RKO (cell line): Measurements from ENCODE around the gene GNRH2.
"Not testable (repeated sequence)": the region's sequence is repeated elsewhere in the genome, so short reads cannot be mapped to it uniquely, and the experiment has no call there.

ENCODE experiments used
- DNase-seq: peaks from one replicate; pipeline ENCODE4 v3.0.0-alpha.2; 2016; ENCODE audit warnings: low spot score

GNRH2 gene, protein sequence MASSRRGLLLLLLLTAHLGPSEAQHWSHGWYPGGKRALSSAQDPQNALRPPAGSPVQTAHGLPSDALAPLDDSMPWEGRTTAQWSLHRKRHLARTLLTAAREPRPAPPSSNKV

DNA sequence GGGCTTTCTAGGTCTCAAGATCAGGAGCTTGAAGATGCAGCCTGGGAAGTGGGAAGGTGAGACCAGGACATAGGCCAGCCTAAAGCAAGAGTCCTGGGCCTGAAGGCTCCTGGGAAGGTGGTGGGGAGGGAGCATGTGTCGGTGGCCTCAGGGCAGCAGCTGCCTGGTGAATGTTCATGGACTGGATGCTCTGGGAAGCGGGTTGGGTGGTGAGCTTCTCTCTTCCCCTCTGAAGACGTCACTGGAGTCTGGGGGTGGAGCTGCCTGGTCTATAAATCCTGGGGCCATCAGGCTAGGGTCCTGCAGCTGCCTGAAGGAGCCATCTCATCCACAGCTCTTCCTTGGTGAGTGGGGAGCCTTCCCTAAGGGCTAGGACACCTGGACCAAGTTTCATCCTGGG lies at the start of gene GNRH2:
TSS of gene GNRH2 (plus strand) at position 301 of the 400 bp plus-strand sequence. CDS start 793 bp downstream, outside the sequence.
- no peak for DNase-seq

GRCh38 chr20:2995796-2996195 lies 47.6 kb upstream of the GNRH2 start:
- DNase-seq = no peak

DNA sequence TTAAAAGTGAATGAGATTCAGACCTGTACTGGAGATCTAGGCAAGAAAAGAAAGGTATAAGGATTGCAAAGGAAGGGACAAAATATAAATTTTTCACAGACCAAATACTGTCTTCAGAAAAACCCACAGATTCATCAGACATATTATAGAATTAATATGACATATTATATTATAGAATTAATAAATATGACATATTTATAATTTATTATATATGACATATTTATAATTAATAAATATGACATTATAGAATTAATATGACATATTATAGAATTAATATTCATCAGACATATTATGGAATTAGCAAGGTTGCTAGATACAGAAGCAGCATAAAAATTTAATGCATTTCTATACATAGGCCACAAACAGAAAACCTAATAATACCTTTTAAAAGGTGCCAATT lies 44.7 kb upstream of the GNRH2 start:
- no peak for DNase-seq

DNA sequence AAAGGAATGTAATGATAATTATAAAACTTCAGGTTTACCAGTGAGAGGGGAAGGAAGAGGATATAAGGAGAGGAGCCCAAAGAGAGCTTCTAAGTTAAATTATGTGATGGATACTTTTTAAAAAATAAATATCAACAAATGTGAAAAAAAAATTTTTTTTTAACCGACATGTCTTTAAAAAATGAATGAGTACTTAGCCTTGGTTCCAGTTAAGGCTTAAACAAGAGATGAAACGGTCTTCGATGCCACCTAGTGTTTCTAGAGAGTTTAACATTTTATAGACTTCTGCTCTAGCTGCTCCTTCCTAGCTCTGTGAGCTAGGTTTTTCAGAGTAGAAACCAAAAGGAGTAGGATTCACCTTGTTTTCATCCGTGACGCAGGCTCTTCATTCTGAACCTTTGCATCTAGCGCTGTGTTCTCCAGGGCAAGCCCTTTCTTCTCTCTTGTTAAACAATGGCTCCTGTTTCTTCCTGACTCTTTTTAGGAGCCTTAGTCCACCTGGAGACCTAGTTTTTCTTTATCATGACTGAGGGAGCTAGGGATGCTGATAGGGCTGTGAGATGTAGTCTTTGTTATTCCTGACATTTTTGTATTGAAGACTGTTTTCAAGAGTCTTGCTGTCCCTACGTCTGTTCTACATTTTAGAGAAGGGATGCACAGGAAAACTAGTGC lies 42.4 kb upstream of the GNRH2 start:
- peak; percentile 87 for DNase-seq

DNA sequence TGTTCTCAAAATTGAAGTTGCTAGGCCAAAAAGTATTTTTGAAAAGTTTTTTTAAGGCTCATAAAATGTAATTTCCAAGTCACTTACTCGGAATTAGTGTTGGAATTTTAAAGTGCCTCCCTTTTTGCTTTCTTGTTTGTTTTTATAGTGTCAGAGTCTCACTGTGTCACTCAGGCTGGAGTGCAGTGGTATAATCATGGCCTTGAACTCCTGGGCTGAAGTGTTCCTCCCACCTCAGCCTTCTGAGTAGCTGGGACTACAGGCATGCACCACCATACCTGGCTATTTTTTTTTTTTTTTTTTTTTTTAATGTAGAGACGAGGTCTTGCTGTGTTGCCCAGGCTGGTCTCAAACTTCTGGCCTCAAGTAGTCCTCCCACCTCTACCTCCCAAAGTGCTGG lies 40.0 kb upstream of the GNRH2 start:
- DNase-seq = no peak

DNA sequence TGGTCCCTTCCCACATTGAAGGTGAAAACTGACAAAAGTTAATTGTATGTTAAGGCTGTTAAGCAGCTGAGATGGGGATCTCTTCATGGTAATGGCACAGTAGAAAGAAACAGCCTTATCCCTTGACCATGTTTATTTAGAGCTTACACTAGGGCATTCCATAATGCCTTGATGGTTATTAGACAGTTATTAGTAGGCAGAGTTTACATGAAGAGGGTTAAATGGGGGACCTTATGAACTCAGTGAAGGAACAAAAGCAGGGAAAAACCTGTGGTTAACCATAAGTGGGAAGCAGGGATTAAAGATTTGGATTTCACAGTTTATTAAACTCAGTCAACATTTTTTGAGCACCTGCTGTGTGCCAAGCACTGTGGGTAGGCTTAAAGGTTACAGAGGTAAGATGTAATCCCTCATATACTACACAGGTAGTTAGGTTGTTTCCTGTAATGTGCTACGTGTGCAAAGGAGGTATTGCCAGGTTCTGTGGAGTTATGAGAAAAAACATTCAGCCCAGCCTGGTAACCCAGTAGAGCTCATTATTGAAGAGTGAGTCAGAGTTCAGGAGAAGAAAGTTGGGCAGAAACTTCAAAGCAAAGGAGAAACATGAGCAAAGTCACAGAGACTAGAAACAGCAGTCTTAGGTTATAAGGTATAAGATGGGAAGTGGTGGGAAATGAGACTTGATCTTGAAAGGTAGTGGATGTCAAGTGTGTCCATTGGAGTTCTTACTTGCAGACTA lies 32.3 kb upstream of the GNRH2 start:
- peak; percentile 19 for DNase-seq

DNA sequence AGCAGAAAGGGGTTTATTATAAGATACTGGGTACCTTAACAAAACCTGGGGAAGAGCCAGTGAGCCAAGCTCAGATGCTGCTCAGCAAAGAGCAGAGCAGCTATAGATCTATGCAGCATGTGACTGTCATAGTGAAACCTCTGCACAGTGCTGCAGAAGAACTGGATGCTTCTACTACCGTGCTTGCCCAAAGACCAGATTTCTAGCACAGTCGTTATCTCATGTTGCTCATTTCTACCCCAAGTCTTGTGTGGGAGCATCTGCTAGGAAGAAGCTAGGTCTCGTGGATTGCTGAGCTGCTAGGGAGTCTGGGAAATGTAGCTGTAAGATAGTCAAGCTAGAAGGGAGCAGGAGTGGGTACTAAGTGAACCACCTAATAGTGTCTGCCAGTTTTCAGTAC lies 31.7 kb upstream of the GNRH2 start:
- no peak for DNase-seq

DNA sequence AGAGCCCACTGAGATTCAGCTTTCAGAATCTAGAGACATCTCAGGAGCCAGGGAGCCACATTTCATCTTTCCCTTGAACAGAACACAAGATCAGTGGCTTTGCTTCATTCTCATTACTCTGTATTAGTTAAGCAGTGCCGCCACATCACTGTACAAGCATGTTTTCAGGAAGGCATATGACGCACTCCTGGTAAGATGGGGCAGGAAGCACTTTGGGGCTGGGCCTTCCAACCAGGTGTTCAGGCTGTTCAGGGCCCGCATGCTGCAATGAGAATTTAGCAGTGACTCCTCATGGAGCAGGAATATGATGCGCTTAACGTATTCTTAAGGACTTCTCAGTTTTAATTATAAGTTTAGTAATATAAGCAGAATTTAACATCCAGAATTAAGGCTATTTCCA lies 29.7 kb upstream of the GNRH2 start:
- no peak for DNase-seq

DNA sequence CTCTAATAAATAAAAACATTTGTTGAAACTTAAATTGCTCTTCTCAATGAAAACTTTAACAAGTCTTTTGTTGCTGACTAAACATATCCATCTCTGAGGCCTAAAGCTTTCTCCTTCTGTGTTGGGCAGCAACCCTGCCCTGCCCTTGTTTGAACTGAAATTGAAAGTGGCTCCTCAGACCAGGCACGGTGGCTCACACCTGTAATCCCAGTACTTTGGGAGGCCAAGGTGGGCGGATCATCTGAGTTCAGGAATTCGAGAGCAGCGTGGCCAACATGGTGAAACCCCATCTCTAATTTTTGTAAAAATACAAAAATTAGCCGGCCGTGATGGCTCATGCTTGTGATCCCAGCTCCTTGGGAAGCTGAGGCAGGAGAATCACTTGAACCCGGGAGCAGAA lies 29.2 kb upstream of the GNRH2 start:
- DNase-seq = no peak

DNA sequence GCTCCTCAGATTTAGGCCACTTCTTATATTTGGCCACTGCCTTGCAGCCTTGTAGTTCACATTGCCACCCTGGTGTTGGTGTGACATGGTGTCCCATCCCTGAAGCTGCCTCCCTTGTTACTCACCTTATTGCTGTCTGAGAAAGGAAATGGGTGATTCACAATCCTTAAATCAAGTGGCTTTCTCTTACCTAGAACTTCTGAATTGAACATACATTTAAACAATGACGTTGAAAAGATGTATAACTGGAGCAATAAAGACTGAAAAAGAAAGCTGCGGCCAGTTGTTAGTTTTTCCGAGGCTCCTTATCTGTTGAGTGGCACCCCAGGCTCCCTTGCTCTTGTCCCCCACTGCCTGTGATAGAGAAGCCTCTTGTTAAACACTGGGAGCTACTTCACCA lies 28.8 kb upstream of the GNRH2 start:
- no peak for DNase-seq

- not testable (repeated sequence) for DNase-seq
Observed at GRCh38 chr20:3015302-3015701, 28.1 kb upstream of the GNRH2 start.

DNA sequence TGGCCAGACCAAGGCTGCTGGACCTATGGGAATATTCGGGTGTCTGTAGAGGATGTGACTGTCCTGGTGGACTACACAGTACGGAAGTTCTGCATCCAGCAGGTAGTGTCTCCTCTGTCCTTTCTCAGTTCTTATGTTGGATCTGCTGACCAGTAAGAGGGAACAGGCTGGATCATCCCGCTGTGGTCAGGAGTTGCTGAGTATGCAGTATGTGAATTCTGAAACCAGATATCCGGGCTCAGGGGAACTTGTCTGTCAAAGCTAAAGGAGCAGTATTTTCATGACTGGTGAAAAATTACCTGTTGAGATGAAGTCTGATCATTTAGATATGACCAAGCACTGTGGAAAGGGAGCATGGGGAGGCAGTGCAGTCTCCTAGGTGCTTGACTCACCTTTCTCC lies 22.1 kb upstream of the GNRH2 start:
- DNase-seq = no peak

GRCh38 chr20:3021777-3022176 lies 21.6 kb upstream of the GNRH2 start:
- no peak for DNase-seq

GRCh38 chr20:3022559-3023490 lies 20.6 kb upstream of the GNRH2 start:
- DNase-seq = not testable (repeated sequence)

- no peak for DNase-seq
Observed at GRCh38 chr20:3027987-3028386, 15.4 kb upstream of the GNRH2 start.

DNA sequence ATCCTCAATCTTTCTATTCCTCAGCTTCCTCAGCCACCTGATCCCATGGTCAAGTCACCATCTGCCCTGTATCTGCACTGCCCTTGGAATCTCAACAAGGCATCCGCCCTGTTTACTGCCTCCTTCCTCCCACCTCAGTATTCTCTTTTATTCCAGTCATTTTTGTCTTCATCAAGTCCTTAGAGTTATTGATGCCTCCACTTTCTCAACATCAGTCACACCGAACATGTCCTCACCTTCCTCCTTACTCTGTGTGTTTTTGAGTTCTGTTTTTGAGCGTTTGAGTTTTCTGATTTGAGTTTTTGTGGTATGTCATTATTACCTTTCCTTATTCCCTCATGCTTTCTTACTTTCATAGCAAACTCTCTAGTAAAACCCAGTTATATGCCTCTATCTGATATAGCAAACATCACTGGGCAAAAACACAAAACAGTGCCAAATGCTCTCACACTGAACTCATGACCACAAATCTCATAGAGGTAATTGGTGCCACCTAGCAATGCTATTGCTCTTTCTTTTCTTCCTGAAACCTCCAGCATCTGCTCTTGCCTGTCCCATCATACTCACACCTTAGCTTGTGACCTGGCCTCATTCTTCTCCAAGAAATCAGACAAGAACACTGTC lies 11.8 kb upstream of the GNRH2 start:
- DNase-seq = no peak

DNA sequence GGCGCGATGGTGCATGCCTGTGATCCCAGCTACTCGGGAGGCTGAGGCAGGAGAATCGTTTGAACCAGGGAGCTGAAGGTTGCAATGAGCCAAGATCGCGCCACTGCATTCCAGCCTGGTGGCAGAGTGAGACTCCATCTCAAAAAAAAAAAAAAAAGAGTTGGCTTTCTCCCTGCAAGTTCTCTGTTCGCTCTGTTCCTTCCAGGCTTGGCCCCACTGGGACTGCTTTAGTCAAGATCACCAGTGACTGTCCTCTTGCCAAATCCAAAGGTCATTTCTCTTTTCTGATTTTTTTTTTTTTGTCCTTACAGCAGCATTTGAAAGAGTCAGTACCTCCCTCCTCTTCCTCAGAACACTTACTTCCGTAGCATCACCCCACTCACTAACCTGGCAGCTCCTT lies 10.8 kb upstream of the GNRH2 start:
- no peak for DNase-seq

DNA sequence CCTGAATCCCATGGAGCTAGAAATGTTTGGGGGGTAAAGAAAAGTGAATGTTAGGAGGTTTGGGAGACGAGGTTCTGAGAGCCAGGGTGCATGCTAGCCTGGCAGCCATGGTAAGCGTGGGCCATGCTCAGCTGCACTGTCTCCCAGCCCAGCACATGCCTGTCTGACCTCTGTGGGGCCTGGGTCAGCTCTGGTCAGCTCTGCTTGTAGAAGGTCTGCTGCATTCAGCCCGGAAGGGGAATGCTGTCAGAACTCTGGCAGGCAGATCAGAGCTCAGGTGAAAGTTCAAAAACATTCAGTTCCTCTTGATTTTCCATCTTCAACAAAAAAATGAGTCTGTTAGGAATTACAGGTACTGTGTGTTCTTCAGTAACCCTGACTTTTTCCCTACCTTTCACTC lies 5.8 kb upstream of the GNRH2 start:
- DNase-seq = no peak

DNA sequence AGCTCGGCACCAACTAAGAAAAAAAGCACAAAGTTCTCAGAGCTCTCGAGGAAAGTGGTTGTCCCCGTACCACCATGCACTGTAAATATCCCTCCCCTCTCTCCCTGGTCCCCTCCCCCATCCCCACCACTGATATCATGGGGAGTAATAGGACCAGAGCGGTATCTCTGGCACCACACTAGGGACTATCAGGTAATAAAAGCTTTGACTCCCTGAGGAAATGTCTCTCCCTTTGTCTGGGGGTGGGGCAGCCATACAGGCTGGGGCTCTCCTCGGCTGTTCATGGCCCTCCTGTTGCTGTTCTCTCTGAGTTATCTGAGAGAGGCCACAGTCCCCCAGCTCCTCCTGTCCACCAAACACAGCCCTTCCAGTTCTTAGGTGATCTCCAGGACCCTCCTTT lies 5.0 kb upstream of the GNRH2 start:
- no peak for DNase-seq

- no peak for DNase-seq
Observed at GRCh38 chr20:3039426-3039825, 4.0 kb upstream of the GNRH2 start.

- no peak for DNase-seq
Observed at GRCh38 chr20:3040086-3040485, 3.3 kb upstream of the GNRH2 start.

DNA sequence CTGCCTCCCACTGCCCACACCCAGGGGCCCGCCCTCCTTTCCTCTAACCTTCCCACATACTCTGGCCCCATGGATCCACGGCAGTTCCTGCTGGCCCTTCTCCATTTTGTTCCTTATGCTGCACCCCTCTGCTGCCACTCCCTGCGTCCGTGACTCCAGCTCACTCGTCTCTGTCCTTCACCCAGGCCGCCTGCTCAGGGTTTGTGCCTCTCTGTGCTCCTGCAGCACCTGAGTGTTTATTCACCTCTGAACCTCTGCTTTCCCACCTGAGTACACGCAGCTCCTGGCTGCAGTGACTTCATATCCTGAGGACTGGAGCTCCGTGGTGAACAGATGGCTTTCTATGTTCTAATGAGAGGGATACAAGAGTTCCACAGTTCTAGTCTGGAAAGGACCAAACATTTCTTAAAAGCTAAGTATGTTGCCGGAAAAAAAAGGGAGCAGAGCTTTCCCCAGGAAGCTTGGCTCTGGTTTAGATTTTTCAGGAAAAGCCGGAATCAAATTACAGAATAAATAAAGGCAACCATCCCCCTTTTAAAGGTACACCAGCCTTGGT lies 1.5 kb upstream of the GNRH2 start:
- DNase-seq = no peak
